GM06990 (cell line): ENCODE measurements around the gene CARD8.
"Not testable (repeated sequence)": the region's sequence is repeated elsewhere in the genome, so short reads cannot be mapped to it uniquely, and the experiment has no call there.

Source experiments
- DNase-seq: peaks from one replicate; pipeline ENCODE4 v3.0.0-alpha.2; 2011; ENCODE audit not compliant: insufficient read length; ENCODE audit errors: extremely low read depth
- H3K27me3 ChIP-seq: replicated peaks from 2 replicates; pipeline ENCODE4 v1.6.0; 2011; ENCODE audit warnings: low read length; ENCODE audit not compliant: control insufficient read depth, insufficient read depth
- H3K36me3 ChIP-seq: 2 replicates; pipeline ENCODE4 v1.5.1; 2011; ENCODE audit warnings: low read length; ENCODE audit not compliant: control insufficient read depth, insufficient read depth
- H3K4me3 ChIP-seq: replicated peaks from 2 replicates; pipeline ENCODE4 v1.5.1; 2011; ENCODE audit warnings: low read depth, mild to moderate bottlenecking, control low read depth, low read length
- CTCF ChIP-seq: IDR thresholded peaks from 2 replicates; pipeline ENCODE4 v1.5.1; 2011; ENCODE audit warnings: low read length, control low read depth, mild to moderate bottlenecking, inconsistent platforms; ENCODE audit not compliant: insufficient read depth, poor library complexity, severe bottlenecking

The CARD8 gene

GRCh38 chr19:48297975-48298374, 42.3 kb upstream of the CARD8 start:
- no peak overlapping the region for H3K4me3 ChIP-seq
- TF ChIP-seq CTCF: no peak
- no peak for DNase-seq
- no peaks in the 10 kb centered on the region for H3K27me3 ChIP-seq
- H3K36me3 ChIP-seq: no peaks in the 10 kb centered on the region

- TF ChIP-seq CTCF: no peak
- Histone ChIP-seq H3K4me3 (no peak overlapping the region), H3K27me3 (no peaks in the 10 kb centered on the region), H3K36me3 (no peaks in the 10 kb centered on the region)
- DNase-seq: no peak
Observed at GRCh38 chr19:48296963-48297734, 41.4 kb upstream of the CARD8 start.

GRCh38 chr19:48295458-48295857, 39.7 kb upstream of the CARD8 start:
- TF ChIP-seq CTCF: no peak
- no peaks in the 10 kb centered on the region for H3K27me3 ChIP-seq
- DNase-seq: no peak
- no peak overlapping the region for H3K4me3 ChIP-seq
- H3K36me3 ChIP-seq: no peaks in the 10 kb centered on the region

GRCh38 chr19:48292798-48293197, 37.1 kb upstream of the CARD8 start:
- H3K36me3 ChIP-seq: no peaks in the 10 kb centered on the region
- no peaks in the 10 kb centered on the region for H3K27me3 ChIP-seq
- no peak for TF ChIP-seq CTCF
- DNase-seq: no peak
- H3K4me3 ChIP-seq: no peak overlapping the region

GRCh38 chr19:48291489-48291815, 35.7 kb upstream of the CARD8 start:
- peak overlapping the region; percentile 55 for H3K4me3 ChIP-seq
- not testable (repeated sequence) for DNase-seq, H3K36me3 ChIP-seq, H3K27me3 ChIP-seq

GRCh38 chr19:48290771-48291488, 35.2 kb upstream of the CARD8 start:
- peak; percentile 99 for TF ChIP-seq CTCF
- DNase-seq: peak; percentile 74
- Histone ChIP-seq H3K4me3 (peak overlapping the region; percentile 55), H3K36me3 (peaks cover 2% of the 10 kb centered on the region; the same call in 1 of the 2 replicates), H3K27me3 (no peaks in the 10 kb centered on the region)
